Keratinocyte (primary cell): Measurements from ENCODE around the gene WDFY2. TPM values are rescaled to one million over a fixed set of nuclear protein-coding genes. Genes with fewer than 3 reads are reported as not detected.

ENCODE experiments used
- DNase-seq: peaks from one replicate; pipeline ENCODE4 v3.0.0-alpha.2; 2011; ENCODE audit warnings: low read depth, missing footprints, low spot score
- FAIRE-seq: peaks from 2 replicates; lab custom pipeline; 2011; peaks lifted over from hg19 to GRCh38; lab: Jason Lieb, UNC
- H2AFZ ChIP-seq: 2 replicates; pipeline ENCODE4 v1.6.0; 2012; ENCODE audit warnings: low read length, control low read depth, inconsistent platforms; ENCODE audit not compliant: control insufficient read depth
- H3K27ac ChIP-seq: 2 replicates; pipeline ENCODE4 v1.5.1; 2011; ENCODE audit warnings: low read length; ENCODE audit not compliant: control insufficient read depth, insufficient read depth
- H3K27me3 ChIP-seq: 3 replicates; pipeline ENCODE4 v1.6.0; 2011; ENCODE audit warnings: low read length; ENCODE audit not compliant: control insufficient read depth, insufficient read depth; ENCODE audit errors: extremely low read depth
- H3K36me3 ChIP-seq, 2 experiments: 2 replicates in 1 of 2; 3 replicates in 1 of 2; pipeline ENCODE4 v1.5.1; 2011; ENCODE audit warnings: low read length in 2 of 2, mild to moderate bottlenecking in 1 of 2; ENCODE audit not compliant: control insufficient read depth in 2 of 2, insufficient read depth in 2 of 2; ENCODE audit errors: extremely low read depth in 1 of 2
- H3K4me1 ChIP-seq: 3 replicates; pipeline ENCODE4 v1.5.1; 2011; ENCODE audit warnings: low read length; ENCODE audit not compliant: control insufficient read depth, insufficient read depth; ENCODE audit errors: extremely low read depth
- H3K4me2 ChIP-seq: 3 replicates; pipeline ENCODE4 v1.6.0; 2011; ENCODE audit warnings: low read depth, low read length; ENCODE audit not compliant: control insufficient read depth, insufficient read depth; ENCODE audit errors: extremely low read depth
- H3K4me3 ChIP-seq, 3 experiments: fragments of 200-600 bp in 1 of 3; sonication (generic) in 1 of 3; 2 replicates in 2 of 3; 3 replicates in 1 of 3; pipeline ENCODE4 v1.5.1; 2011 to 2016; ENCODE audit warnings: low read length in 3 of 3, mild to moderate bottlenecking in 3 of 3, control low read depth in 2 of 3, inconsistent platforms in 1 of 3, low read depth in 1 of 3, mixed read lengths in 1 of 3, mixed run types in 1 of 3, moderate library complexity in 1 of 3; ENCODE audit not compliant: control insufficient read depth in 2 of 3, insufficient read depth in 2 of 3; ENCODE audit errors: extremely low read depth in 1 of 3
- H3K79me2 ChIP-seq: 2 replicates; pipeline ENCODE4 v1.6.0; 2012; ENCODE audit warnings: low read length; ENCODE audit not compliant: control insufficient read depth, insufficient read depth
- H3K9ac ChIP-seq: 3 replicates; pipeline ENCODE4 v1.6.0; 2011; ENCODE audit warnings: low read length; ENCODE audit not compliant: control insufficient read depth, insufficient read depth; ENCODE audit errors: extremely low read depth
- H3K9me1 ChIP-seq: 3 replicates; pipeline ENCODE4 v1.6.0; 2011; ENCODE audit warnings: low read length; ENCODE audit not compliant: control insufficient read depth, insufficient read depth; ENCODE audit errors: extremely low read depth
- H3K9me3 ChIP-seq: 2 replicates; pipeline ENCODE4 v1.5.1; 2012; ENCODE audit warnings: low read depth, low read length; ENCODE audit not compliant: control insufficient read depth
- H4K20me1 ChIP-seq: 3 replicates; pipeline ENCODE4 v1.6.0; 2011; ENCODE audit warnings: low read length; ENCODE audit not compliant: control insufficient read depth, insufficient read depth; ENCODE audit errors: extremely low read depth
- CTCF ChIP-seq, 3 experiments: IDR thresholded peaks in 1 of 3; conservative IDR thresholded peaks in 1 of 3; optimal IDR thresholded peaks in 1 of 3; 2 replicates in 2 of 3; 3 replicates in 1 of 3; pipeline versions ENCODE3 to v1.5.1; 2011; ENCODE audit warnings: low read length in 3 of 3, mild to moderate bottlenecking in 3 of 3, moderate library complexity in 2 of 3, control low read depth in 1 of 3, inconsistent platforms in 1 of 3; ENCODE audit not compliant: insufficient read depth in 2 of 3; ENCODE audit errors: extremely low read depth in 1 of 3
- EZH2 ChIP-seq: IDR thresholded peaks from one replicate; pipeline ENCODE4 v1.6.1; 2012; ENCODE audit warnings: inconsistent platforms, mild to moderate bottlenecking, low read length, moderate library complexity
- dilution Hi-C: fragments of 300-500 bp; cut with MboI; formaldehyde crosslinking; loops from one replicate; pipeline ENCODE4 v1.7.0; 2020; ENCODE audit warnings: low sequenced_read_pairs; ENCODE audit not compliant: extremely low pct_ligation_motif_present
- polyA plus RNA-seq, 5 experiments: library from polyadenylated mRNA; depleted of rRNA in 3 of 5; stranded (reverse) in 3 of 5; stranded (forward) in 1 of 5; unstranded in 1 of 5; fragments of >200 nt; gene quantifications; 1 replicate in 1 of 5; 2 replicates in 3 of 5; 3 replicates in 1 of 5; pipeline versions ENCODE4 v1.2.1 to v1.2.3, GENCODE V29; 2011 to 2012; ENCODE audit warnings: missing spikeins in 2 of 5, low read depth in 1 of 5, low replicate concordance in 1 of 5

The WDFY2 gene
- polyA plus RNA-seq, 1 donor (not counting 4 experiments of a cell fraction or from before 2014, with no cell fraction given): 18.6 TPM

- Histone ChIP-seq H3K27ac (no peak overlapping the region), H3K4me2 (no peak overlapping the region), H3K4me3 (no peak overlapping the region), H4K20me1 (no peaks in the 10 kb centered on the region), H3K27me3 (no peaks in the 10 kb centered on the region), H2AFZ (no peak overlapping the region), H3K4me1 (peaks cover 7% of the 10 kb centered on the region), H3K9me1 (no peaks in the 10 kb centered on the region), H3K79me2 (peaks cover 75% of the 10 kb centered on the region), H3K9me3 (no peaks in the 10 kb centered on the region), H3K36me3 (peaks cover 0 to 3% of the 10 kb centered on the region in 2 experiments), H3K9ac (no peak overlapping the region)
- dilution Hi-C loops: no loop called here
- DNase-seq: no peak
- FAIRE-seq: peak; percentile 23
- TF ChIP-seq EZH2 (no peak), CTCF (optimal IDR thresholded peaks at IDR 0.05 in 1 of 3, IDR thresholded peaks at IDR 0.05 in 1 of 3, conservative IDR thresholded peaks at IDR 0.05 in 1 of 3; ENCODE audit: extremely low read depth in 1 of 3, insufficient read depth in 2 of 3, low read length in 3 of 3) (no peak)
These were observed 75.2 kb downstream of the WDFY2 start for GRCh38 chr13:51659276-51660127.

GRCh38 chr13:51660813-51661212 is 76.6 kb downstream of the WDFY2 start:
- H3K27ac ChIP-seq: no peak overlapping the region
- dilution Hi-C loops: no loop called here
- H4K20me1 ChIP-seq: no peaks in the 10 kb centered on the region
- FAIRE-seq: no peak
- no peak for DNase-seq
- no peak overlapping the region for H3K4me3 ChIP-seq
- no peak overlapping the region for H3K9ac ChIP-seq
- H3K4me1 ChIP-seq: peaks cover 20% of the 10 kb centered on the region
- H3K27me3 ChIP-seq: no peaks in the 10 kb centered on the region
- H3K4me2 ChIP-seq: no peak overlapping the region
- no peak overlapping the region for H2AFZ ChIP-seq
- peaks cover 75% of the 10 kb centered on the region for H3K79me2 ChIP-seq
- H3K9me3 ChIP-seq: no peaks in the 10 kb centered on the region
- no peak for TF ChIP-seq EZH2
- no peak for TF ChIP-seq CTCF (optimal IDR thresholded peaks at IDR 0.05 in 1 of 3, IDR thresholded peaks at IDR 0.05 in 1 of 3, conservative IDR thresholded peaks at IDR 0.05 in 1 of 3; ENCODE audit: extremely low read depth in 1 of 3, insufficient read depth in 2 of 3, low read length in 3 of 3)
- peaks cover 0 to 3% of the 10 kb centered on the region in 2 experiments for H3K36me3 ChIP-seq
- no peaks in the 10 kb centered on the region for H3K9me1 ChIP-seq
